WTC11 (cell line): ENCODE measurements around the gene S100A12. TPM values are rescaled to one million over a fixed set of nuclear protein-coding genes. Genes with fewer than 3 reads are reported as not detected.

Experiments
- ATAC-seq: fragments of 200-7000 bp; cut with Tn5 transposase; 2 replicates; pipeline ENCODE4 v1.10.0; 2021; ENCODE audit warnings: mild to moderate bottlenecking, moderate library complexity
- CTCF ChIA-PET: fragments of 300-600 bp; sonication (Branson Sonifier 250); formaldehyde crosslinking; loops from one replicate; lab custom pipeline; 2021; ENCODE audit warnings: antibody characterized with exemption; lab: Charles Lee
- POLR2A ChIA-PET: fragments of 350-600 bp; sonication (Branson Sonifier 250); formaldehyde crosslinking; loops from one replicate; lab custom pipeline; 2021; ENCODE audit warnings: antibody characterized with exemption; lab: Charles Lee
- DNase-seq: peaks from one replicate; pipeline ENCODE4 v3.0.0; 2021; ENCODE audit warnings: low spot score
- H3K27ac Mint-ChIP-seq: 2 replicates; pipeline ENCODE4 v1.8.0; 2021; ENCODE audit warnings: mixed read lengths
- H3K27me3 Mint-ChIP-seq: 2 replicates; pipeline ENCODE4 v1.8.0; 2021; ENCODE audit warnings: low read depth, mild to moderate bottlenecking, moderate library complexity, mixed read lengths
- H3K36me3 Mint-ChIP-seq: 2 replicates; pipeline ENCODE4 v1.8.0; 2021; ENCODE audit warnings: mixed read lengths
- H3K4me1 Mint-ChIP-seq: 2 replicates; pipeline ENCODE4 v1.8.0; 2022; ENCODE audit warnings: mixed read lengths
- H3K4me3 Mint-ChIP-seq: 2 replicates; pipeline ENCODE4 v1.8.0; 2021; ENCODE audit warnings: mild to moderate bottlenecking, moderate library complexity, mixed read lengths
- H3K9me3 Mint-ChIP-seq: 2 replicates; pipeline ENCODE4 v1.8.0; 2021; ENCODE audit warnings: mixed read lengths
- AR ChIP-seq: fragments of 250-450 bp; sonication (Bioruptor Pico); IDR thresholded peaks from 2 replicates; pipeline ENCODE4 v1.9.0; 2021; ENCODE audit warnings: mild to moderate bottlenecking
- E2F1 ChIP-seq: sonication (generic); formaldehyde crosslinking; IDR thresholded peaks from 2 replicates; pipeline ENCODE4 v1.8.0; 2022; ENCODE audit warnings: mild to moderate bottlenecking, missing genetic modification reagents
- FOXK1 ChIP-seq: sonication (generic); formaldehyde crosslinking; IDR thresholded peaks from 2 replicates; pipeline ENCODE4 v1.8.0; 2022; ENCODE audit warnings: mild to moderate bottlenecking, moderate library complexity, missing genetic modification reagents
- GRHL2 ChIP-seq: fragments of 250-450 bp; sonication (Bioruptor Pico); IDR thresholded peaks from 2 replicates; pipeline ENCODE4 v1.8.0; 2022; ENCODE audit warnings: mild to moderate bottlenecking, moderate library complexity; ENCODE audit not compliant: insufficient replicate concordance, severe bottlenecking
- HMGA2 ChIP-seq: fragments of 250-450 bp; sonication (Bioruptor Pico); IDR thresholded peaks from 2 replicates; pipeline ENCODE4 v1.4.0; 2021; ENCODE audit warnings: mild to moderate bottlenecking, moderate library complexity
- IRF2 ChIP-seq: sonication (generic); formaldehyde crosslinking; IDR thresholded peaks from 2 replicates; pipeline ENCODE4 v1.8.0; 2022; ENCODE audit warnings: low read depth, missing genetic modification reagents, borderline replicate concordance
- NFE2L1 ChIP-seq: sonication (generic); formaldehyde crosslinking; IDR thresholded peaks from 2 replicates; pipeline ENCODE4 v1.8.1; 2023; ENCODE audit warnings: missing genetic modification reagents
- NR1H2 ChIP-seq: sonication (generic); formaldehyde crosslinking; IDR thresholded peaks from 2 replicates; pipeline ENCODE4 v1.9.0; 2021; ENCODE audit warnings: mild to moderate bottlenecking, moderate library complexity, missing genetic modification reagents
- PRRX2 ChIP-seq: fragments of 250-450 bp; sonication (Bioruptor Pico); IDR thresholded peaks from 2 replicates; pipeline ENCODE4 v1.8.0; 2021; ENCODE audit warnings: mild to moderate bottlenecking
- RELA ChIP-seq: sonication (generic); formaldehyde crosslinking; IDR thresholded peaks from 2 replicates; pipeline ENCODE4 v1.8.1; 2022; ENCODE audit warnings: missing genetic modification reagents, mild to moderate bottlenecking, borderline replicate concordance
- SMAD4 ChIP-seq: sonication (generic); formaldehyde crosslinking; IDR thresholded peaks from 2 replicates; pipeline ENCODE4 v1.8.0; 2022; ENCODE audit warnings: mild to moderate bottlenecking, missing genetic modification reagents
- SOX15 ChIP-seq: fragments of 250-450 bp; sonication (Bioruptor Pico); IDR thresholded peaks from 2 replicates; pipeline ENCODE4 v1.9.0; 2021; ENCODE audit warnings: mild to moderate bottlenecking
- SP1 ChIP-seq: sonication (generic); formaldehyde crosslinking; conservative IDR thresholded peaks from 2 replicates; pipeline ENCODE4 v1.8.1; 2022; ENCODE audit warnings: missing genetic modification reagents
- ZNF317 ChIP-seq: sonication (generic); formaldehyde crosslinking; IDR thresholded peaks from 2 replicates; pipeline ENCODE4 v1.8.1; 2023; ENCODE audit warnings: low read depth, mild to moderate bottlenecking, moderate library complexity, missing genetic modification reagents, borderline replicate concordance
- ZNF512 ChIP-seq: sonication (generic); formaldehyde crosslinking; IDR thresholded peaks from 2 replicates; pipeline ENCODE4 v1.8.1; 2022; ENCODE audit warnings: missing genetic modification reagents, borderline replicate concordance
- ZNF671 ChIP-seq: fragments of 250-450 bp; sonication (Bioruptor Pico); IDR thresholded peaks from 2 replicates; pipeline ENCODE4 v1.8.0; 2021; ENCODE audit warnings: mild to moderate bottlenecking
- total RNA-seq: library from RNA; stranded (reverse); gene quantifications from 3 replicates; pipeline ENCODE4 v1.2.3, GENCODE V29; 2021
- TF ChIP-seq, protein P1 (sequence below): sonication (generic); formaldehyde crosslinking; IDR thresholded peaks from 2 replicates; pipeline ENCODE4 v1.8.0; 2022; ENCODE audit warnings: missing genetic modification reagents
- TF ChIP-seq, protein P2 (sequence below): sonication (generic); formaldehyde crosslinking; IDR thresholded peaks from 2 replicates; pipeline ENCODE4 v1.8.0; 2022; ENCODE audit warnings: mild to moderate bottlenecking, missing genetic modification reagents

S100A12 gene
- total RNA-seq, 1 experiment from 2014 or later = not detected

- H3K27me3 Mint-ChIP-seq = peaks cover 20% of the 10 kb centered on the region
- no peak overlapping the region for H3K27ac Mint-ChIP-seq
- no peak for TF ChIP-seq RELA
- TF ChIP-seq SOX15 (CRISPR knock-in tag) = no peak
- TF ChIP-seq, protein P1, sequence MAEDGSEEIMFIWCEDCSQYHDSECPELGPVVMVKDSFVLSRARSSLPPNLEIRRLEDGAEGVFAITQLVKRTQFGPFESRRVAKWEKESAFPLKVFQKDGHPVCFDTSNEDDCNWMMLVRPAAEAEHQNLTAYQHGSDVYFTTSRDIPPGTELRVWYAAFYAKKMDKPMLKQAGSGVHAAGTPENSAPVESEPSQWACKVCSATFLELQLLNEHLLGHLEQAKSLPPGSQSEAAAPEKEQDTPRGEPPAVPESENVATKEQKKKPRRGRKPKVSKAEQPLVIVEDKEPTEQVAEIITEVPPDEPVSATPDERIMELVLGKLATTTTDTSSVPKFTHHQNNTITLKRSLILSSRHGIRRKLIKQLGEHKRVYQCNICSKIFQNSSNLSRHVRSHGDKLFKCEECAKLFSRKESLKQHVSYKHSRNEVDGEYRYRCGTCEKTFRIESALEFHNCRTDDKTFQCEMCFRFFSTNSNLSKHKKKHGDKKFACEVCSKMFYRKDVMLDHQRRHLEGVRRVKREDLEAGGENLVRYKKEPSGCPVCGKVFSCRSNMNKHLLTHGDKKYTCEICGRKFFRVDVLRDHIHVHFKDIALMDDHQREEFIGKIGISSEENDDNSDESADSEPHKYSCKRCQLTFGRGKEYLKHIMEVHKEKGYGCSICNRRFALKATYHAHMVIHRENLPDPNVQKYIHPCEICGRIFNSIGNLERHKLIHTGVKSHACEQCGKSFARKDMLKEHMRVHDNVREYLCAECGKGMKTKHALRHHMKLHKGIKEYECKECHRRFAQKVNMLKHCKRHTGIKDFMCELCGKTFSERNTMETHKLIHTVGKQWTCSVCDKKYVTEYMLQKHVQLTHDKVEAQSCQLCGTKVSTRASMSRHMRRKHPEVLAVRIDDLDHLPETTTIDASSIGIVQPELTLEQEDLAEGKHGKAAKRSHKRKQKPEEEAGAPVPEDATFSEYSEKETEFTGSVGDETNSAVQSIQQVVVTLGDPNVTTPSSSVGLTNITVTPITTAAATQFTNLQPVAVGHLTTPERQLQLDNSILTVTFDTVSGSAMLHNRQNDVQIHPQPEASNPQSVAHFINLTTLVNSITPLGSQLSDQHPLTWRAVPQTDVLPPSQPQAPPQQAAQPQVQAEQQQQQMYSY (CRISPR knock-in tag) = no peak
- TF ChIP-seq, protein P2, sequence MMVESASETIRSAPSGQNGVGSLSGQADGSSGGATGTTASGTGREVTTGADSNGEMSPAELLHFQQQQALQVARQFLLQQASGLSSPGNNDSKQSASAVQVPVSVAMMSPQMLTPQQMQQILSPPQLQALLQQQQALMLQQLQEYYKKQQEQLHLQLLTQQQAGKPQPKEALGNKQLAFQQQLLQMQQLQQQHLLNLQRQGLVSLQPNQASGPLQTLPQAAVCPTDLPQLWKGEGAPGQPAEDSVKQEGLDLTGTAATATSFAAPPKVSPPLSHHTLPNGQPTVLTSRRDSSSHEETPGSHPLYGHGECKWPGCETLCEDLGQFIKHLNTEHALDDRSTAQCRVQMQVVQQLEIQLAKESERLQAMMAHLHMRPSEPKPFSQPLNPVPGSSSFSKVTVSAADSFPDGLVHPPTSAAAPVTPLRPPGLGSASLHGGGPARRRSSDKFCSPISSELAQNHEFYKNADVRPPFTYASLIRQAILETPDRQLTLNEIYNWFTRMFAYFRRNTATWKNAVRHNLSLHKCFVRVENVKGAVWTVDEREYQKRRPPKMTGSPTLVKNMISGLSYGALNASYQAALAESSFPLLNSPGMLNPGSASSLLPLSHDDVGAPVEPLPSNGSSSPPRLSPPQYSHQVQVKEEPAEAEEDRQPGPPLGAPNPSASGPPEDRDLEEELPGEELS (CRISPR knock-in tag) = no peak
- no peak for TF ChIP-seq IRF2 (CRISPR knock-in tag)
- no peak for TF ChIP-seq GRHL2 (CRISPR knock-in tag)
- TF ChIP-seq HMGA2 (CRISPR knock-in tag) = no peak
- no peak for TF ChIP-seq SMAD4 (CRISPR knock-in tag)
- TF ChIP-seq ZNF671 (CRISPR knock-in tag) = no peak
- TF ChIP-seq NR1H2 (CRISPR knock-in tag) = no peak
- no peak for TF ChIP-seq PRRX2 (CRISPR knock-in tag)
- no peak for TF ChIP-seq E2F1 (CRISPR knock-in tag)
- TF ChIP-seq NFE2L1 = no peak
- H3K4me3 Mint-ChIP-seq = no peak overlapping the region
- CTCF ChIA-PET = no interaction called here
- H3K9me3 Mint-ChIP-seq = peaks cover 46% of the 10 kb centered on the region
- no peak for ATAC-seq
- H3K36me3 Mint-ChIP-seq = peaks cover 8% of the 10 kb centered on the region; the same call in 1 of the 2 replicates
- POLR2A ChIA-PET = no interaction called here
- no peaks in the 10 kb centered on the region for H3K4me1 Mint-ChIP-seq
- DNase-seq = no peak
Measured at GRCh38 chr1:153333902-153334301, 41.5 kb downstream of the S100A12 start.

GRCh38 chr1:153324912-153325311 lies 50.5 kb downstream of the S100A12 start:
- H3K9me3 Mint-ChIP-seq = peaks cover 89% of the 10 kb centered on the region

More at GRCh38 chr1:153324912-153325311, 50.5 kb downstream of the S100A12 start:
- Mint-ChIP-seq H3K36me3 (peaks cover 39% of the 10 kb centered on the region), H3K27me3 (peaks cover 14% of the 10 kb centered on the region), H3K4me1 (no peaks in the 10 kb centered on the region), H3K4me3 (no peak overlapping the region), H3K27ac (no peak overlapping the region)
- no peak for DNase-seq
- CTCF ChIA-PET = no interaction called here
- TF ChIP-seq FOXK1 (no peak), SP1 (CRISPR knock-in tag) (no peak), AR (CRISPR knock-in tag) (no peak), ZNF512 (CRISPR knock-in tag) (no peak), ZNF317 (CRISPR knock-in tag) (no peak)
- ATAC-seq = no peak
- POLR2A ChIA-PET = no interaction called here
